Measurements from ENCODE around the gene ZP3.

- TF ChIP-seq CTCF (IDR thresholded peaks at IDR 0.05) (no peak), POLR2A (IDR thresholded peaks at IDR 0.05) (no peak)
Observed at GRCh38 chr7:76403780-76404494, 20.8 kb upstream of the ZP3 start.
